LNCAP (cell line): ENCODE results near the gene CD2BP2.

Experiments
- TF ChIP-seq, protein P1 (sequence below): fragments of 450-650 bp; IDR thresholded peaks from 2 replicates; pipeline ENCODE4 v1.5.1; 2017; ENCODE audit warnings: mild to moderate bottlenecking

The CD2BP2 gene

DNA sequence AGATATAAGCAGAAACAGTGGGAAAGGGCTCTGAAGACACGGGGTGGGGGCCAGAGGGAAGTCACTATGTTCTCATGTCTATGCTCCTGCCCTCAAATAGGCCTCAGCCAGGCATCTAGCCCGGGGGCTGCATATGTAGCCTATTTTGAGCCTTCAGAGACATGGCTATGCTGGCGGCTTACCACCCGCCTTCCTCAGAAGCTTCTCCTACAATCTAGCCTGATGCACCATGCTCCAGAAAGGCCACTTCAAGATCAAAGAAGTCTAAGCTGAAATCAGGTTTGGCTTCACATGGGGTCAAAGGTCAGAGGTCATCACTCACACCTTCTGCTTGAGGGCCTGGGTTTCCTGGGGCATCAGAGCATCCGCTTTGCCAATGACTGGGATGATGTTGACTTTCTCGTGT lies 25.7 kb upstream of the CD2BP2 start:
- TF ChIP-seq, protein P1, sequence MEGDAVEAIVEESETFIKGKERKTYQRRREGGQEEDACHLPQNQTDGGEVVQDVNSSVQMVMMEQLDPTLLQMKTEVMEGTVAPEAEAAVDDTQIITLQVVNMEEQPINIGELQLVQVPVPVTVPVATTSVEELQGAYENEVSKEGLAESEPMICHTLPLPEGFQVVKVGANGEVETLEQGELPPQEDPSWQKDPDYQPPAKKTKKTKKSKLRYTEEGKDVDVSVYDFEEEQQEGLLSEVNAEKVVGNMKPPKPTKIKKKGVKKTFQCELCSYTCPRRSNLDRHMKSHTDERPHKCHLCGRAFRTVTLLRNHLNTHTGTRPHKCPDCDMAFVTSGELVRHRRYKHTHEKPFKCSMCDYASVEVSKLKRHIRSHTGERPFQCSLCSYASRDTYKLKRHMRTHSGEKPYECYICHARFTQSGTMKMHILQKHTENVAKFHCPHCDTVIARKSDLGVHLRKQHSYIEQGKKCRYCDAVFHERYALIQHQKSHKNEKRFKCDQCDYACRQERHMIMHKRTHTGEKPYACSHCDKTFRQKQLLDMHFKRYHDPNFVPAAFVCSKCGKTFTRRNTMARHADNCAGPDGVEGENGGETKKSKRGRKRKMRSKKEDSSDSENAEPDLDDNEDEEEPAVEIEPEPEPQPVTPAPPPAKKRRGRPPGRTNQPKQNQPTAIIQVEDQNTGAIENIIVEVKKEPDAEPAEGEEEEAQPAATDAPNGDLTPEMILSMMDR, result no peak

- TF ChIP-seq, protein P1, result no peak
Observed at GRCh38 chr16:30380072-30380802, 25.1 kb upstream of the CD2BP2 start.

GRCh38 chr16:30379158-30379783 lies 24.2 kb upstream of the CD2BP2 start:
- TF ChIP-seq, protein P1, result no peak

GRCh38 chr16:30378236-30379157 lies 23.4 kb upstream of the CD2BP2 start:
- TF ChIP-seq, protein P1, result no peak

GRCh38 chr16:30377812-30378235 lies 22.7 kb upstream of the CD2BP2 start:
- TF ChIP-seq, protein P1, result no peak

- TF ChIP-seq, protein P1, result no peak
Observed at GRCh38 chr16:30377050-30377811, 22.1 kb upstream of the CD2BP2 start.

DNA sequence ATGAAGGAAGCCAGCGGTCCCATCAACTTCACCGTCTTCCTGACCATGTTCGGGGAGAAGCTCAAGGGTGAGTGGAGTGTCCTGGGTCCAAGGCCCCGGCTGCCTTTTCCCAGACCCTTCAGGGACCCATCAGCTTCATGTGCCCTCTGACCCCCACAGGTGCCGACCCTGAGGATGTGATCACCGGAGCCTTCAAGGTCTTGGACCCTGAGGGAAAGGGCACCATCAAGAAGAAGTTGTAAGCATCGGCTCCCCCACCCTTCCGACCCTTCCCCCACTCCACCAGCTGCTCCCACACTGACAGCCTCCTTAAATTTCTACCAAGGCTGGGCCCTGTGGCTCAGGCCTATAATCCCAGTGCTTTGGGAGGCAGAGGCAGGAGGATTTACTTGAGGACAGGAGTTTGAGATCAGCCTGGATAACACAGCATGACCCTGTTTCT lies 21.4 kb upstream of the CD2BP2 start:
- TF ChIP-seq, protein P1, result no peak
